AG08396 (cell line): ENCODE data around the gene KRABD2.
"Not testable (repeated sequence)": the region's sequence is repeated elsewhere in the genome, so short reads cannot be mapped to it uniquely, and the experiment has no call there.

ENCODE experiments used
- DNase-seq: peaks from one replicate; pipeline ENCODE4 v3.0.0; 2012; ENCODE audit warnings: low spot score, mixed read lengths

Gene KRABD2

GRCh38 chr17:8360751-8361150 lies 15.8 kb downstream of the KRABD2 start:
- DNase-seq = no peak

GRCh38 chr17:8360260-8360659 lies 16.2 kb downstream of the KRABD2 start:
- DNase-seq = no peak

- DNase-seq = peak; percentile 66
Measured at GRCh38 chr17:8359769-8360168, 16.7 kb downstream of the KRABD2 start.

GRCh38 chr17:8357910-8358309 lies 18.6 kb downstream of the KRABD2 start:
- DNase-seq = no peak

- DNase-seq = no peak
Measured at GRCh38 chr17:8354236-8354635, 22.3 kb downstream of the KRABD2 start.

GRCh38 chr17:8353736-8354135 lies 22.8 kb downstream of the KRABD2 start:
- no peak for DNase-seq

GRCh38 chr17:8350339-8350738 lies 26.2 kb downstream of the KRABD2 start:
- DNase-seq = no peak

- DNase-seq = not testable (repeated sequence)
Measured at GRCh38 chr17:8347001-8347400, 29.5 kb downstream of the KRABD2 start.

GRCh38 chr17:8345951-8346665 lies 30.4 kb downstream of the KRABD2 start:
- DNase-seq = no peak

GRCh38 chr17:8345052-8345690 lies 31.3 kb downstream of the KRABD2 start:
- DNase-seq = no peak

- DNase-seq = no peak
Measured at GRCh38 chr17:8341456-8341855, 35.0 kb downstream of the KRABD2 start.

GRCh38 chr17:8339540-8339939 lies 37.0 kb downstream of the KRABD2 start, which contains the start of gene ODF4:
Gene ODF4 (plus strand): TSS chr17:8339840. CDS start chr17:8340052, 212 bp downstream.
- no peak for DNase-seq

- no peak for DNase-seq
Measured at GRCh38 chr17:8338753-8339140, 37.8 kb downstream of the KRABD2 start.

GRCh38 chr17:8337802-8338752 lies 38.4 kb downstream of the KRABD2 start:
- DNase-seq = no peak

GRCh38 chr17:8333281-8333680 lies 43.2 kb downstream of the KRABD2 start:
- DNase-seq = no peak

GRCh38 chr17:8332688-8333087 lies 43.8 kb downstream of the KRABD2 start:
- DNase-seq = no peak

- DNase-seq = no peak
Measured at GRCh38 chr17:8332128-8332527, 44.4 kb downstream of the KRABD2 start.

- no peak for DNase-seq
Measured at GRCh38 chr17:8327303-8327649, 49.2 kb downstream of the KRABD2 start.
